A673 (cell line): Measurements from ENCODE around the gene ATXN2. TPM values are rescaled to one million over a fixed set of nuclear protein-coding genes. Genes with fewer than 3 reads are reported as not detected.

ENCODE experiments used
- BruUV-seq: library from RNA; stranded (reverse); fragments of 400-500 nt; replicated peaks from 2 replicates; lab custom pipeline; 2021; lab: Mats Ljungman, UMichigan
- CTCF ChIA-PET: fragments of 300-600 bp; sonication (Branson Sonifier 250); formaldehyde crosslinking; loops from one replicate; lab custom pipeline; 2022; ENCODE audit warnings: antibody characterized with exemption; lab: Charles Lee
- POLR2A ChIA-PET: fragments of 300-600 bp; sonication (Branson Sonifier 250); formaldehyde crosslinking; loops from one replicate; lab custom pipeline; 2022; ENCODE audit warnings: antibody characterized with exemption; ENCODE audit not compliant: low non-redundant PET; lab: Charles Lee
- DNase-seq: peaks from one replicate; pipeline ENCODE4 v3.0.0-alpha.2; 2015; ENCODE audit warnings: low spot score
- H3K27ac ChIP-seq: fragments of 200-600 bp; sonication (generic); 2 replicates; pipeline ENCODE4 v1.5.1; 2016; ENCODE audit warnings: mixed run types, low read depth, mild to moderate bottlenecking, mixed read lengths, antibody characterized with exemption, low read length; ENCODE audit not compliant: poor library complexity, severe bottlenecking
- H3K27me3 ChIP-seq: fragments of 200-600 bp; sonication (generic); replicated peaks from 2 replicates; pipeline ENCODE4 v1.6.1; 2017; ENCODE audit warnings: mixed run types, low read depth, mild to moderate bottlenecking, mixed read lengths, antibody characterized with exemption, low read length; ENCODE audit not compliant: insufficient read depth, poor library complexity
- H3K36me3 ChIP-seq: fragments of 200-600 bp; sonication (generic); 2 replicates; pipeline ENCODE4 v1.6.1; 2016; ENCODE audit warnings: mixed run types, mild to moderate bottlenecking, mixed read lengths, antibody characterized with exemption, low read length; ENCODE audit not compliant: insufficient read depth, poor library complexity, severe bottlenecking
- H3K4me1 ChIP-seq: fragments of 200-600 bp; sonication (generic); 2 replicates; pipeline ENCODE4 v1.6.1; 2017; ENCODE audit warnings: mixed run types, mild to moderate bottlenecking, mixed read lengths, antibody characterized with exemption, low read length; ENCODE audit not compliant: insufficient read depth, poor library complexity, severe bottlenecking
- H3K4me3 ChIP-seq: fragments of 200-600 bp; sonication (generic); 2 replicates; pipeline ENCODE4 v1.5.1; 2016; ENCODE audit warnings: low read depth, mixed run types, mild to moderate bottlenecking, mixed read lengths, low read length; ENCODE audit not compliant: poor library complexity, severe bottlenecking
- H3K9me3 ChIP-seq: fragments of 200-600 bp; sonication (generic); 2 replicates; pipeline ENCODE4 v1.6.1; 2016; ENCODE audit warnings: mixed run types, low read depth, mild to moderate bottlenecking, mixed read lengths, antibody characterized with exemption, low read length; ENCODE audit not compliant: poor library complexity, severe bottlenecking
- CTCF ChIP-seq: fragments of 300-800, 200-600 bp; sonication (generic); conservative IDR thresholded peaks from 2 replicates; pipeline ENCODE4 v1.5.1; 2017; ENCODE audit warnings: low read depth, mild to moderate bottlenecking, antibody characterized with exemption, low read length, moderate library complexity, mixed read lengths
- EZH2 ChIP-seq: fragments of 200-600 bp; sonication (generic); IDR thresholded peaks from 2 replicates; pipeline ENCODE4 v1.6.1; 2017; ENCODE audit warnings: borderline replicate concordance, low read depth, mild to moderate bottlenecking, mixed read lengths, antibody characterized with exemption, low read length; ENCODE audit not compliant: poor library complexity, severe bottlenecking
- intact Hi-C: fragments of 100-400 bp; cut with micrococcal nuclease; formaldehyde crosslinking; loops from one replicate; pipeline ENCODE4 v1.10.0; 2022; ENCODE audit not compliant: unreplicated experiment
- total RNA-seq: library from RNA; stranded (reverse); gene quantifications from 2 replicates; pipeline ENCODE4 v1.2.3, GENCODE V29; 2021

ATXN2 gene
- total RNA-seq, 1 experiment from 2014 or later: 94.4 TPM

DNA sequence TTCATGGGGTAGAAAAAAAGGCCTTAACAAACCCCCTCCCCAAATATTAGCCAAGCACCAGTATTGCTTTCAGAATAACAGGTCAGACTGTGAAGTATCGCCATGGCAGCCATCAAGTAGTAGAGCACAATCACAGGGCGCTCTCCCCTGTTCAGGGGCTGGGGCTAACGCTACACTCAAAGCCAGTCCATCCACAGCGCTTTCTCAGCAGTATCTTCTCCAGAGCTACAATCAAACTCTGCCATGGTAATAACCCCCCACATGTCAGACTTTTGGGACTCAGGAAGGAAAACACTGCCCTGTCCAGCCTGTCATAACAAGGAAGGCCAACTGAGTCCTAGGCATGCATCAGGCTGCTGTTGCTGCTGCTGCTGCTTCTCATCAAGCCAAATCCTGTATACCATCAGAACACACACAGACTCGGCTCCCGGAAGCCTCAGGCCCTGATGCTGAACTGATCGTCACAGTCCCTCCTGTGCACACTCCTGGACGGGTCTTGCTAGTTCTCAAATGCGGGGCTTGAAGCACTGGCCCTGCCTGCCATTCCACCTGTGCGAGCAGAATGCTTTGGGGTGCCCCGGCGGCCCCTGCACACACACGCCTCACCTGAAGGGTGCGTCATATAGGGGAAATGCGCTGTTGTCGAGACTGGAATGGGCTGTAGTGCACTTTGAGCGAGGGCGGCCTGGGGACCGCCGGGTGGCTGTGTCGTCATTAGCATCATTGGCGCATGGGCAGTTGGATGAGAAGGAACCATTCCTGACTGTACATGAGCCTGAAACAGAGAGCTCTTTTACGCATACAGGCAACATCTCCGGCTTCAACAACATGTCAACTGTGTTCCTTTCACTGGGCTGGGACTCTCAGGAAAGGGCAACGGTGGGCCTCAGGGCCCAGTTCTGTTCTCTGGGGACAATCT is 145.8 kb downstream of the ATXN2 start:
- POLR2A ChIA-PET: no interaction called here
- H3K27me3 ChIP-seq: no peaks in the 10 kb centered on the region
- peaks cover 73% of the 10 kb centered on the region for H3K36me3 ChIP-seq
- peaks cover 43% of the 10 kb centered on the region for H3K4me1 ChIP-seq
- intact Hi-C loops: no loop called here
- no TSS peak for BruUV-seq
- no peak overlapping the region for H3K4me3 ChIP-seq
- no peak for TF ChIP-seq CTCF
- TF ChIP-seq EZH2: no peak
- CTCF ChIA-PET: no interaction called here
- peak overlapping the region; percentile 62 for H3K27ac ChIP-seq
- H3K9me3 ChIP-seq: no peaks in the 10 kb centered on the region
- DNase-seq: no peak

- intact Hi-C loops: loop anchor here (1.0 to 2.0 kb wide), 3 partner anchors 47 to 121 kb away; partner anchors contain the start of gene SH2B3
- ChIA-PET CTCF (interaction anchor here (0.5 to 2.4 kb wide), 16 partner anchors 8 to 222 kb away, joined by 3 to 37 read pairs (median 6); partner anchors contain the start of gene SH2B3), POLR2A (interaction anchor here (0.5 to 0.6 kb wide), 2 partner anchors 26 to 136 kb away, joined by 3 read pairs; no protein-coding TSS in a partner anchor)
- no peaks in the 10 kb centered on the region for H3K27me3 ChIP-seq
- DNase-seq: peak; percentile 82
- no peak for TF ChIP-seq EZH2
- peak; percentile 89 for TF ChIP-seq CTCF
- H3K4me3 ChIP-seq: no peak overlapping the region
- peaks cover 88% of the 10 kb centered on the region for H3K36me3 ChIP-seq
- H3K9me3 ChIP-seq: no peaks in the 10 kb centered on the region
- H3K4me1 ChIP-seq: peaks cover 47% of the 10 kb centered on the region
- H3K27ac ChIP-seq: no peak overlapping the region
- BruUV-seq: no TSS peak
These were observed 147.4 kb downstream of the ATXN2 start for GRCh38 chr12:111451649-111452129.

- no peak overlapping the region for H3K4me3 ChIP-seq
- intact Hi-C loops: loop anchor here (1.0 to 2.0 kb wide), 3 partner anchors 46 to 120 kb away; partner anchors contain the start of gene SH2B3
- ChIA-PET CTCF (interaction anchor here (0.5 to 2.4 kb wide), 14 partner anchors 8 to 121 kb away, joined by 3 to 37 read pairs (median 4); partner anchors contain the start of gene SH2B3), POLR2A (interaction anchor here (0.5 to 0.6 kb wide), 2 partner anchors 27 to 136 kb away, joined by 3 read pairs; no protein-coding TSS in a partner anchor)
- DNase-seq: no peak
- no peaks in the 10 kb centered on the region for H3K9me3 ChIP-seq
- peaks cover 90% of the 10 kb centered on the region for H3K36me3 ChIP-seq
- no peaks in the 10 kb centered on the region for H3K27me3 ChIP-seq
- no TSS peak for BruUV-seq
- peak overlapping the region; percentile 65 for H3K27ac ChIP-seq
- no peak for TF ChIP-seq EZH2
- no peak for TF ChIP-seq CTCF
- H3K4me1 ChIP-seq: peaks cover 52% of the 10 kb centered on the region
These were observed 147.9 kb downstream of the ATXN2 start for GRCh38 chr12:111451232-111451631.
